Measurements from ENCODE around the gene VIPR1.

The VIPR1 gene

GRCh38 chr3:42507761-42508335 is 5.4 kb downstream of the VIPR1 start:
- in situ Hi-C loops (cut with HindIII; ENCODE audit: low pct_unique_long_range_greater_than_20kb, low sequenced_read_pairs) = no loop called here
- TF ChIP-seq JUND (IDR thresholded peaks at IDR 0.05; ENCODE audit: low read depth) = no peak
- no peak for DNase-seq (ENCODE audit: low read depth in 1 of 2, low spot score in 1 of 2)

GRCh38 chr3:42508562-42508961 is 6.1 kb downstream of the VIPR1 start:
- DNase-seq (ENCODE audit: low read depth in 1 of 2, low spot score in 1 of 2) = no peak
- no peak for TF ChIP-seq JUND (IDR thresholded peaks at IDR 0.05; ENCODE audit: low read depth)
- in situ Hi-C loops (cut with HindIII; ENCODE audit: low pct_unique_long_range_greater_than_20kb, low sequenced_read_pairs) = no loop called here

- no peak for TF ChIP-seq JUND (IDR thresholded peaks at IDR 0.05; ENCODE audit: low read depth)
- no peak for DNase-seq (ENCODE audit: low read depth in 1 of 2, low spot score in 1 of 2)
- in situ Hi-C loops (cut with HindIII; ENCODE audit: low pct_unique_long_range_greater_than_20kb, low sequenced_read_pairs) = no loop called here
These were observed 6.7 kb downstream of the VIPR1 start for GRCh38 chr3:42509111-42509510.

- no peak for TF ChIP-seq JUND (IDR thresholded peaks at IDR 0.05; ENCODE audit: low read depth)
- DNase-seq (ENCODE audit: low read depth in 1 of 2, low spot score in 1 of 2) = no peak
- in situ Hi-C loops (cut with HindIII; ENCODE audit: low pct_unique_long_range_greater_than_20kb, low sequenced_read_pairs) = no loop called here
These were observed 7.9 kb downstream of the VIPR1 start for GRCh38 chr3:42510325-42510724.

- DNase-seq (ENCODE audit: low read depth in 1 of 2, low spot score in 1 of 2) = no peak
- in situ Hi-C loops (cut with HindIII; ENCODE audit: low pct_unique_long_range_greater_than_20kb, low sequenced_read_pairs) = no loop called here
- no peak for TF ChIP-seq JUND (IDR thresholded peaks at IDR 0.05; ENCODE audit: low read depth)
These were observed 8.8 kb downstream of the VIPR1 start for GRCh38 chr3:42511201-42511600.

GRCh38 chr3:42511736-42512135 is 9.3 kb downstream of the VIPR1 start:
- in situ Hi-C loops (cut with HindIII; ENCODE audit: low pct_unique_long_range_greater_than_20kb, low sequenced_read_pairs) = no loop called here
- DNase-seq (ENCODE audit: low read depth in 1 of 2, low spot score in 1 of 2) = no peak
- TF ChIP-seq JUND (IDR thresholded peaks at IDR 0.05; ENCODE audit: low read depth) = no peak

- in situ Hi-C loops (cut with HindIII; ENCODE audit: low pct_unique_long_range_greater_than_20kb, low sequenced_read_pairs) = no loop called here
These were observed 10.7 kb downstream of the VIPR1 start for GRCh38 chr3:42513121-42513520.

GRCh38 chr3:42513521-42513920 is 11.1 kb downstream of the VIPR1 start:
- DNase-seq (ENCODE audit: low read depth in 1 of 2, low spot score in 1 of 2) = no peak
- TF ChIP-seq JUND (IDR thresholded peaks at IDR 0.05; ENCODE audit: low read depth) = no peak
- in situ Hi-C loops (cut with HindIII; ENCODE audit: low pct_unique_long_range_greater_than_20kb, low sequenced_read_pairs) = no loop called here

More at GRCh38 chr3:42513121-42513520, 10.7 kb downstream of the VIPR1 start:
- TF ChIP-seq JUND (IDR thresholded peaks at IDR 0.05; ENCODE audit: low read depth) = no peak
- no peak for DNase-seq (ENCODE audit: low read depth in 1 of 2, low spot score in 1 of 2)

- in situ Hi-C loops (cut with HindIII; ENCODE audit: low pct_unique_long_range_greater_than_20kb, low sequenced_read_pairs) = no loop called here
- DNase-seq (ENCODE audit: low read depth in 1 of 2, low spot score in 1 of 2) = no peak
- TF ChIP-seq JUND (IDR thresholded peaks at IDR 0.05; ENCODE audit: low read depth) = no peak
These were observed 12.4 kb downstream of the VIPR1 start for GRCh38 chr3:42514876-42515275.

- in situ Hi-C loops (cut with HindIII; ENCODE audit: low pct_unique_long_range_greater_than_20kb, low sequenced_read_pairs) = no loop called here
- no peak for TF ChIP-seq JUND (IDR thresholded peaks at IDR 0.05; ENCODE audit: low read depth)
- no peak for DNase-seq (ENCODE audit: low read depth in 1 of 2, low spot score in 1 of 2)
These were observed 13.0 kb downstream of the VIPR1 start for GRCh38 chr3:42515391-42515916.

GRCh38 chr3:42515976-42516375 is 13.5 kb downstream of the VIPR1 start:
- no peak for DNase-seq (ENCODE audit: low read depth in 1 of 2, low spot score in 1 of 2)
- TF ChIP-seq JUND (IDR thresholded peaks at IDR 0.05; ENCODE audit: low read depth) = no peak
- in situ Hi-C loops (cut with HindIII; ENCODE audit: low pct_unique_long_range_greater_than_20kb, low sequenced_read_pairs) = no loop called here

GRCh38 chr3:42516443-42516842 is 14.0 kb downstream of the VIPR1 start:
- no peak for TF ChIP-seq JUND (IDR thresholded peaks at IDR 0.05; ENCODE audit: low read depth)
- in situ Hi-C loops (cut with HindIII; ENCODE audit: low pct_unique_long_range_greater_than_20kb, low sequenced_read_pairs) = no loop called here
- DNase-seq (ENCODE audit: low read depth in 1 of 2, low spot score in 1 of 2) = no peak

- no peak for TF ChIP-seq JUND (IDR thresholded peaks at IDR 0.05; ENCODE audit: low read depth)
- DNase-seq (ENCODE audit: low read depth in 1 of 2, low spot score in 1 of 2) = no peak
- in situ Hi-C loops (cut with HindIII; ENCODE audit: low pct_unique_long_range_greater_than_20kb, low sequenced_read_pairs) = no loop called here
These were observed 14.7 kb downstream of the VIPR1 start for GRCh38 chr3:42517117-42517516.
